ENCODE data around the gene PPP1R3G.

PPP1R3G gene

GRCh38 chr6:5112066-5112799, 27.1 kb downstream of the PPP1R3G start:
- Histone ChIP-seq H3K27me3 (replicated peaks; ENCODE audit: control insufficient read depth, insufficient read depth, low read length) (no peaks in the 10 kb centered on the region), H3K36me3 (ENCODE audit: control insufficient read depth, insufficient read depth, low read length) (no peaks in the 10 kb centered on the region; the same call in none of the 2 replicates), H3K4me3 (replicated peaks; ENCODE audit: low read depth, low read length) (no peak overlapping the region)
- TF ChIP-seq, protein P1, sequence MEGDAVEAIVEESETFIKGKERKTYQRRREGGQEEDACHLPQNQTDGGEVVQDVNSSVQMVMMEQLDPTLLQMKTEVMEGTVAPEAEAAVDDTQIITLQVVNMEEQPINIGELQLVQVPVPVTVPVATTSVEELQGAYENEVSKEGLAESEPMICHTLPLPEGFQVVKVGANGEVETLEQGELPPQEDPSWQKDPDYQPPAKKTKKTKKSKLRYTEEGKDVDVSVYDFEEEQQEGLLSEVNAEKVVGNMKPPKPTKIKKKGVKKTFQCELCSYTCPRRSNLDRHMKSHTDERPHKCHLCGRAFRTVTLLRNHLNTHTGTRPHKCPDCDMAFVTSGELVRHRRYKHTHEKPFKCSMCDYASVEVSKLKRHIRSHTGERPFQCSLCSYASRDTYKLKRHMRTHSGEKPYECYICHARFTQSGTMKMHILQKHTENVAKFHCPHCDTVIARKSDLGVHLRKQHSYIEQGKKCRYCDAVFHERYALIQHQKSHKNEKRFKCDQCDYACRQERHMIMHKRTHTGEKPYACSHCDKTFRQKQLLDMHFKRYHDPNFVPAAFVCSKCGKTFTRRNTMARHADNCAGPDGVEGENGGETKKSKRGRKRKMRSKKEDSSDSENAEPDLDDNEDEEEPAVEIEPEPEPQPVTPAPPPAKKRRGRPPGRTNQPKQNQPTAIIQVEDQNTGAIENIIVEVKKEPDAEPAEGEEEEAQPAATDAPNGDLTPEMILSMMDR (IDR thresholded peaks at IDR 0.05; ENCODE audit: insufficient read depth, low read length, poor library complexity, severe bottlenecking), result no peak
- no peak for DNase-seq (ENCODE audit: extremely low read depth, insufficient read length)

GRCh38 chr6:5113096-5113495, 28.0 kb downstream of the PPP1R3G start:
- no peak for DNase-seq (ENCODE audit: extremely low read depth, insufficient read length)
- TF ChIP-seq, protein P1 (IDR thresholded peaks at IDR 0.05; ENCODE audit: insufficient read depth, low read length, poor library complexity, severe bottlenecking), result no peak
- no peaks in the 10 kb centered on the region; the same call in none of the 2 replicates for H3K36me3 ChIP-seq (ENCODE audit: control insufficient read depth, insufficient read depth, low read length)
- H3K27me3 ChIP-seq (replicated peaks; ENCODE audit: control insufficient read depth, insufficient read depth, low read length), result no peaks in the 10 kb centered on the region
- H3K4me3 ChIP-seq (replicated peaks; ENCODE audit: low read depth, low read length), result no peak overlapping the region

GRCh38 chr6:5115168-5115567, 30.0 kb downstream of the PPP1R3G start:
- DNase-seq (ENCODE audit: extremely low read depth, insufficient read length), result no peak

GRCh38 chr6:5116243-5116991, 31.3 kb downstream of the PPP1R3G start:
- Histone ChIP-seq H3K27me3 (replicated peaks; ENCODE audit: control insufficient read depth, insufficient read depth, low read length) (no peaks in the 10 kb centered on the region), H3K4me3 (replicated peaks; ENCODE audit: low read depth, low read length) (no peak overlapping the region), H3K36me3 (ENCODE audit: control insufficient read depth, insufficient read depth, low read length) (no peaks in the 10 kb centered on the region; the same call in 1 of the 2 replicates)
- DNase-seq (ENCODE audit: extremely low read depth, insufficient read length), result no peak
- TF ChIP-seq, protein P1 (IDR thresholded peaks at IDR 0.05; ENCODE audit: insufficient read depth, low read length, poor library complexity, severe bottlenecking), result no peak

More at GRCh38 chr6:5115168-5115567, 30.0 kb downstream of the PPP1R3G start:
- Histone ChIP-seq H3K4me3 (replicated peaks; ENCODE audit: low read depth, low read length) (no peak overlapping the region), H3K36me3 (ENCODE audit: control insufficient read depth, insufficient read depth, low read length) (no peaks in the 10 kb centered on the region; the same call in 1 of the 2 replicates), H3K27me3 (replicated peaks; ENCODE audit: control insufficient read depth, insufficient read depth, low read length) (no peaks in the 10 kb centered on the region)
- TF ChIP-seq, protein P1 (IDR thresholded peaks at IDR 0.05; ENCODE audit: insufficient read depth, low read length, poor library complexity, severe bottlenecking), result no peak

- Histone ChIP-seq H3K27me3 (replicated peaks; ENCODE audit: control insufficient read depth, insufficient read depth, low read length) (no peaks in the 10 kb centered on the region), H3K36me3 (ENCODE audit: control insufficient read depth, insufficient read depth, low read length) (no peaks in the 10 kb centered on the region; the same call in 1 of the 2 replicates), H3K4me3 (replicated peaks; ENCODE audit: low read depth, low read length) (no peak overlapping the region)
- TF ChIP-seq, protein P1 (IDR thresholded peaks at IDR 0.05; ENCODE audit: insufficient read depth, low read length, poor library complexity, severe bottlenecking), result no peak
- DNase-seq (ENCODE audit: extremely low read depth, insufficient read length), result no peak
Measured at GRCh38 chr6:5119090-5119951, 34.2 kb downstream of the PPP1R3G start.

All from GM06990 (cell line).